Ovary (tissue), 9 donors: ENCODE results near the gene CLEC11A. TPM values are rescaled to one million over a fixed set of nuclear protein-coding genes. Genes with fewer than 3 reads are reported as not detected.

Source experiments
- DNase-seq, 5 donors: peaks; one replicate each; pipeline ENCODE4 v3.0.0-alpha.2; 2019 to 2020
- H3K27ac ChIP-seq, 2 donors: fragments of 200-600 bp; one replicate each; pipeline versions ENCODE4 v1.5.1 to v1.8.0; 2019 to 2022
- H3K27me3 ChIP-seq: fragments of 200-600 bp; one replicate; pipeline ENCODE4 v1.8.0; 2022
- H3K36me3 ChIP-seq: fragments of 200-600 bp; sonication (generic); one replicate; pipeline ENCODE4 v1.5.1; 2019
- H3K4me1 ChIP-seq: one replicate; pipeline ENCODE4 v1.8.1; 2013; ENCODE audit warnings: mild to moderate bottlenecking, moderate library complexity; ENCODE audit not compliant: insufficient read depth
- H3K4me3 ChIP-seq: fragments of 200-600 bp; sonication (generic); one replicate; pipeline ENCODE4 v1.5.1; 2017
- H3K9me3 ChIP-seq, 2 donors: fragments of 200-600 bp in 1 of 2; sonication (generic) in 1 of 2; one replicate each; pipeline versions ENCODE4 v1.5.1 to v1.8.1; 2013 to 2019; ENCODE audit warnings: mild to moderate bottlenecking in 1 of 2, moderate library complexity in 1 of 2
- EP300 ChIP-seq: sonication (generic); formaldehyde crosslinking; IDR thresholded peaks from one replicate; pipeline ENCODE4 v1.6.1; 2017; ENCODE audit warnings: antibody characterized with exemption
- POLR2A ChIP-seq: fragments of 450-650 bp; IDR thresholded peaks from one replicate; pipeline ENCODE4 v1.6.1; 2017; ENCODE audit warnings: antibody characterized with exemption, mild to moderate bottlenecking, moderate library complexity
- WGBS, 3 donors: extraction: QIAGEN DNeasy Blood & Tissue Kit in 1 of 3; methylation state at CpG; one replicate each; pipeline versions ENCODE4 v1.1.5 to v1.1.7; 2013 to 2017; 5-methylcytosine and 5-hydroxymethylcytosine counted together
- intact Hi-C, 4 donors: fragments of 100-400 bp; cut with DNase I; formaldehyde crosslinking; loops; one replicate each; pipeline versions ENCODE4 v1.11.0 to v1.15.1; 2022 to 2023
- polyA plus RNA-seq, 2 donors: library from polyadenylated mRNA; stranded (reverse); fragments of 200-250 nt in 1 of 2; fragments of 350-450 nt in 1 of 2; fragmentation: Illumina TruSeq in 1 of 2; extraction: RNeasy Lipid Tissue Mini Kit (QIAGEN cat#74804) in 1 of 2; gene quantifications; one replicate each; pipeline ENCODE4 v1.2.3, GENCODE V29; 2013 to 2014
- total RNA-seq, 7 donors: library from RNA; depleted of rRNA in 2 of 7; stranded (reverse); fragments of >200 nt in 2 of 7; fragmentation: NEBNext Ultra II Directional in 3 of 7; extraction: Animal tissue kit (Norgen Biotek cat#: 25700) in 3 of 7; gene quantifications; one replicate each; pipeline versions ENCODE4 v1.1.0 to v1.2.4, GENCODE V29; 2016 to 2023
- TF ChIP-seq, protein P1 (sequence below), 3 donors: fragments of 450-650 bp in 2 of 3; fragments of 200-600 bp in 1 of 3; IDR thresholded peaks; one replicate each; pipeline versions ENCODE4 v1.5.1 to v1.8.0; 2016 to 2022; ENCODE audit warnings: antibody characterized with exemption in 3 of 3, mild to moderate bottlenecking in 1 of 3
- donor health status: DM: no; HTN: no; CAD: no; lungs with moderate emphysema.
- donor health status: DM: no; HTN: no; CAD: no.
- donor health status: Bipolar disorder and iron deficiency.
- donor health status: DM: yes; HTN: yes; CAD: no.
- donor health status: DM: no; HTN: no; CAD: no.
- donor health status: DM: yes; HTN: yes; CAD: no.

The CLEC11A gene
- total and polyA plus RNA-seq, 9 donors = 3.8 to 120 (median 27.9) TPM

DNA sequence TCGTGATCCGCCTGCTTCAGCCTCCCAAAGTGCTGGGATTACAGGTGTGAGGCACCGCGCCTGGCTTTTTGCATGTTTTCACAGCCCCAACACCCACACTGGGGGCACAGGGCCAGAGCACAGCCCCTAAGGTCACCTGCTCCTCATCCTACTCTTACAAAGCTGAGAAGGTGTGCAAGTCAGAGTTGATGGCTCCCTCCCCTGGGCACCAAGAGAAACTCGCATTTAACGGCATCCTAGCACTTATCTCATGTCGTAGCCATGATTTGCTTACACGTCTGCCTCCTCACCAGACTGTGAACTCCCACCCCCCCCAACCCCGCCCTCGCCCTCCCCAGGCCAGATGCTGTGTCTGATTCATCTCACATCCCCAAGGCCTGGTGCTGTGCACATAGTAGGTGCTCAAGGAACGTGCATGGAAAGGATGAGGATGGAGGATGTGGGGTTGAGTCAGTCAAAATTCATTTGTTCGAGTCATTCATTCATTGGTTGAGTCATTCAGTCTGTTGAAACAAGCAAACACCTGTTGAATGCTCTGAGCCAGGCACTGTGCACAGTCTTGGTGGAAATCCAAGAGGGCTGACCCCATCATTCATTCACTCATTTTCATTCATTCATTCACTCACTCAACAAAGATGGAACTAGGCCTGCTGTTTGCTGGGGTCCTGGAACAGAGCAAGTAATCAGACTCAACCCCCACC lies 14.8 kb upstream of the CLEC11A start:
- Histone ChIP-seq H3K4me3 (no peak overlapping the region), H3K9me3 (no peaks in the 10 kb centered on the region), H3K4me1 (no peaks in the 10 kb centered on the region), H3K36me3 (no peaks in the 10 kb centered on the region), H3K27ac (no peak overlapping the region), H3K27me3 (no peaks in the 10 kb centered on the region)
- no peak for DNase-seq
- TF ChIP-seq, protein P1, sequence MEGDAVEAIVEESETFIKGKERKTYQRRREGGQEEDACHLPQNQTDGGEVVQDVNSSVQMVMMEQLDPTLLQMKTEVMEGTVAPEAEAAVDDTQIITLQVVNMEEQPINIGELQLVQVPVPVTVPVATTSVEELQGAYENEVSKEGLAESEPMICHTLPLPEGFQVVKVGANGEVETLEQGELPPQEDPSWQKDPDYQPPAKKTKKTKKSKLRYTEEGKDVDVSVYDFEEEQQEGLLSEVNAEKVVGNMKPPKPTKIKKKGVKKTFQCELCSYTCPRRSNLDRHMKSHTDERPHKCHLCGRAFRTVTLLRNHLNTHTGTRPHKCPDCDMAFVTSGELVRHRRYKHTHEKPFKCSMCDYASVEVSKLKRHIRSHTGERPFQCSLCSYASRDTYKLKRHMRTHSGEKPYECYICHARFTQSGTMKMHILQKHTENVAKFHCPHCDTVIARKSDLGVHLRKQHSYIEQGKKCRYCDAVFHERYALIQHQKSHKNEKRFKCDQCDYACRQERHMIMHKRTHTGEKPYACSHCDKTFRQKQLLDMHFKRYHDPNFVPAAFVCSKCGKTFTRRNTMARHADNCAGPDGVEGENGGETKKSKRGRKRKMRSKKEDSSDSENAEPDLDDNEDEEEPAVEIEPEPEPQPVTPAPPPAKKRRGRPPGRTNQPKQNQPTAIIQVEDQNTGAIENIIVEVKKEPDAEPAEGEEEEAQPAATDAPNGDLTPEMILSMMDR (IDR thresholded peaks at IDR 0.05) = no peak
- intact Hi-C loops = no loop called here
- WGBS, 3 donors = 70 to 75% (median 75%) methylated on average over 12 of the region's 12 CpGs

DNA sequence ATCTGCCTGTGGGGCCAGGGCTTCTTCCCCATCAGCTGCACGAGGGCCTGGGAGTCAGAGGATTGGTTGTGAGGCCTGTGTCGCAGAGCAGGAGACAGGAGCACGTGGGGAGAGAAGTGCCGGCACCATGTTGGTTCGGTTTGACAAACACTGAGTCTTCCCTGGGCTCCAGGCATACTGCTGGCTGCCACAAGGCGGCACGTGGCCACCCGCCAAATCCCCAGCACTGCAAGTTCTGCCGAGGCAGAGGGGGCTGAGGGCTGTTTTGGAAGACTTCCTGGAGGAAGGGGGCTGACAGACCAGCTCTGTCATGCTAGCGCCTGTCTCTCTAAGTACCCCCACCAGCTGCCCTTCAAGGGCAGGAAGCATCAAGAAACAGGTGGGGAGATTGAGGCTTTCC lies 13.1 kb upstream of the CLEC11A start:
- WGBS, 3 donors = 69 to 76% (median 70%) methylated on average over 10 of the region's 10 CpGs
- DNase-seq = no peak
- H3K4me1 ChIP-seq = no peaks in the 10 kb centered on the region
- intact Hi-C loops = no loop called here
- no peak for TF ChIP-seq POLR2A
- no peak for TF ChIP-seq EP300
- TF ChIP-seq, protein P1 (IDR thresholded peaks at IDR 0.05) = no peak
- no peaks in the 10 kb centered on the region for H3K27me3 ChIP-seq
- H3K9me3 ChIP-seq = no peaks in the 10 kb centered on the region
- H3K36me3 ChIP-seq = no peaks in the 10 kb centered on the region
- H3K27ac ChIP-seq = no peak overlapping the region
- no peak overlapping the region for H3K4me3 ChIP-seq

DNA sequence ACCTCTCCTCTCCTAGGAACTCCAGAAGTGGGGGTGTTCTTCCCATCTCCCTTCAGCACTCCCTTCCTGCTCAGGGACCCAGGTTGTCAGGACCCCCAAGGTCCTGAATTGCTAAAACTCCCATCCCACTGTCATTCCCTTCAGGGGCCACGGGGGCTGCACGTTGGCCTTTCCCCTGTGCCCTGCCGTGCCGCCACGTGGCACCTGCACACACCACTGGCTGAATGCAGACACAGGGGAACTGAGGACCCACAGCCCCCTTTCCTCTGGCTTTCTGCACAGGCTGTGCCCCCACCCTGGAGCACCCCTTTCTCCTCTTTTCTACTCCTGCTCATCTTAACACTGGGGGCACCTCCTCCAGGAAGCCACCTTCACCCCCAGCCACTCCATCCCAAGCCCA lies 12.6 kb upstream of the CLEC11A start:
- H3K27ac ChIP-seq = no peak overlapping the region
- TF ChIP-seq EP300 = no peak
- no peak for TF ChIP-seq POLR2A
- TF ChIP-seq, protein P1 (IDR thresholded peaks at IDR 0.05) = no peak
- no peaks in the 10 kb centered on the region for H3K27me3 ChIP-seq
- no peak for DNase-seq
- no peaks in the 10 kb centered on the region for H3K36me3 ChIP-seq
- no peak overlapping the region for H3K4me3 ChIP-seq
- 80 to 85% (median 85%) methylated on average over 5 of the region's 5 CpGs for WGBS, 3 donors
- no peaks in the 10 kb centered on the region for H3K4me1 ChIP-seq
- intact Hi-C loops = no loop called here
- H3K9me3 ChIP-seq = no peaks in the 10 kb centered on the region

GRCh38 chr19:50711196-50711595 lies 12.0 kb upstream of the CLEC11A start:
- H3K27ac ChIP-seq = no peak overlapping the region
- H3K36me3 ChIP-seq = no peaks in the 10 kb centered on the region
- no peaks in the 10 kb centered on the region for H3K4me1 ChIP-seq
- intact Hi-C loops = no loop called here
- no peak overlapping the region for H3K4me3 ChIP-seq
- TF ChIP-seq EP300 = no peak
- TF ChIP-seq, protein P1 (IDR thresholded peaks at IDR 0.05) = no peak
- TF ChIP-seq POLR2A = no peak
- H3K27me3 ChIP-seq = no peaks in the 10 kb centered on the region
- H3K9me3 ChIP-seq = no peaks in the 10 kb centered on the region
- WGBS, 3 donors = 84 to 86% (median 85%) methylated on average over 11 of the region's 11 CpGs
- no peak for DNase-seq
